ENCODE results near the gene LIPC.

GRCh38 chr15:58383876-58384275 lies 47.9 kb upstream of the LIPC start:
- TF ChIP-seq CTCF (IDR thresholded peaks at IDR 0.05) (no peak), POLR2A (IDR thresholded peaks at IDR 0.05) (no peak)
